ENCODE results near the gene FARSA.

DNA sequence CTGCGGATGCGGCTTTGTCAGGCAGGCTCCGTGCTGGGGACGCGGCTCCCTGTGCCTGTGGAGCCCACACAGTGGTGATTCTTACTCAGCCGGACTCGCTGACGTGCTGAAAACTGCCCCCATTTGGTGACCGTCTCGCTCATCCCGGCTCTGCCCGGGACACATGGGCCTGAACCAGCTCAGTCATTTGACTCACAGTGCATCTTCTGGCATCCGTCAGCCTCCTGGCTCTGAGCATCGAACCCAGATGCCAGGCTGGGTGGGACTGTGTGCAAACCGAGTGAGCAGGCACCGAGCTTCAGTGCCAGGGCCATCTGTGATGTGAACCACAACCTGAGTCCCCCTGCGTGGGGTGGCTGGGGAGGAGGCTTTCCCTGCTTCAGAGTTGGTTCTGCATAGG lies 37.1 kb downstream of the FARSA start:
- TF ChIP-seq TAF1 (IDR thresholded peaks at IDR 0.05; ENCODE audit: borderline replicate concordance, insufficient read depth, low read length) (no peak), POLR2AphosphoS5 (IDR thresholded peaks at IDR 0.05; ENCODE audit: low read depth, low read length) (no peak), REST (IDR thresholded peaks at IDR 0.05; ENCODE audit: insufficient read depth in 1 of 2, low read depth in 2 of 2, low read length in 2 of 2) (no peak)
